ENCODE results near the gene UNC13A.

GRCh38 chr19:17555480-17555928, 132.7 kb downstream of the UNC13A start, which contains the start of gene COLGALT1:
- TF ChIP-seq SIN3A (IDR thresholded peaks at IDR 0.05; ENCODE audit: borderline replicate concordance, insufficient read depth, low read length): no peak
- no peak for TF ChIP-seq TAF1 (IDR thresholded peaks at IDR 0.05; ENCODE audit: borderline replicate concordance, insufficient read depth, low read length)
- no peak for TF ChIP-seq POLR2AphosphoS5 (IDR thresholded peaks at IDR 0.05; ENCODE audit: low read depth, low read length)
- no peak for TF ChIP-seq REST (IDR thresholded peaks at IDR 0.05; ENCODE audit: insufficient read depth in 1 of 2, low read depth in 2 of 2, low read length in 2 of 2)
- peak; percentile 83 for TF ChIP-seq FOXP2 (optimal IDR thresholded peaks at IDR 0.05; ENCODE audit: borderline replicate concordance, extremely low read depth, extremely low read length, insufficient read depth)

All from PFSK-1 (cell line).